Stomach (tissue), 19 donors: ENCODE data around the gene PPEF2. TPM values are rescaled to one million over a fixed set of nuclear protein-coding genes. Genes with fewer than 3 reads are reported as not detected.
A peak's percentile ranks its signal among the peaks of the same experiment; 100 is the strongest.

Experiments
- DNase-seq, 2 donors: peaks; one replicate each; pipeline versions ENCODE4 v3.0.0 to v3.0.0-alpha.2; 2013 to 2019
- H3K27ac ChIP-seq, 5 donors: fragments of 200-600 bp in 4 of 5; sonication (generic) in 4 of 5; one replicate each; pipeline ENCODE4 v1.5.1; 2013 to 2019; ENCODE audit warnings: mild to moderate bottlenecking in 1 of 5, moderate library complexity in 1 of 5
- H3K27me3 ChIP-seq, 3 donors: fragments of 200-600 bp; sonication (generic); one replicate each; pipeline ENCODE4 v1.5.1; 2017 to 2019; ENCODE audit warnings: mixed run types in 1 of 3
- H3K36me3 ChIP-seq, 4 donors: fragments of 200-600 bp; sonication (generic); 1 replicate in 3 of 4; 2 replicates in 1 of 4; pipeline ENCODE4 v1.5.1; 2016 to 2019
- H3K4me1 ChIP-seq, 4 donors: fragments of 200-600 bp; sonication (generic); one replicate each; pipeline ENCODE4 v1.5.1; 2016 to 2019
- H3K4me3 ChIP-seq, 4 donors: fragments of 200-600 bp; sonication (generic) in 3 of 4; one replicate each; pipeline ENCODE4 v1.5.1; 2016 to 2019; ENCODE audit warnings: mild to moderate bottlenecking in 1 of 4
- H3K9me3 ChIP-seq, 4 donors: fragments of 200-600 bp; sonication (generic); one replicate each; pipeline ENCODE4 v1.5.1; 2016 to 2019
- CTCF ChIP-seq, 7 experiments: fragments of 450-650 bp in 4 of 7; fragments of 200-600 bp in 3 of 7; sonication (generic) in 3 of 7; IDR thresholded peaks; one replicate each; pipeline ENCODE4 v1.5.1; 2016 to 2019; ENCODE audit warnings: antibody characterized with exemption in 7 of 7, control low read depth in 2 of 7, mild to moderate bottlenecking in 1 of 7
- EP300 ChIP-seq: sonication (generic); formaldehyde crosslinking; IDR thresholded peaks from one replicate; pipeline ENCODE4 v1.6.1; 2017; ENCODE audit warnings: antibody characterized with exemption
- POLR2A ChIP-seq, 4 donors: fragments of 450-650 bp; IDR thresholded peaks; one replicate each; pipeline ENCODE4 v1.6.1; 2016; ENCODE audit warnings: antibody characterized with exemption in 4 of 4, control low read depth in 2 of 4, mild to moderate bottlenecking in 1 of 4, moderate library complexity in 1 of 4
- POLR2AphosphoS5 ChIP-seq, 3 donors: sonication (generic); formaldehyde crosslinking; IDR thresholded peaks; one replicate each; pipeline ENCODE4 v1.6.1; 2016; ENCODE audit warnings: antibody characterized with exemption in 3 of 3
- WGBS, 5 donors: extraction: QIAGEN DNeasy Blood & Tissue Kit in 3 of 5; methylation state at CpG; one replicate each; pipeline versions ENCODE4 v1.1.5 to v1.1.7; 2013 to 2018; 5-methylcytosine and 5-hydroxymethylcytosine counted together
- intact Hi-C: fragments of 100-400 bp; cut with DNase I; formaldehyde crosslinking; loops from one replicate; pipeline ENCODE4 v1.15.1; 2023; ENCODE audit warnings: low total_unique reads
- long read RNA-seq, 10 donors: transcript quantifications; one replicate each; lab custom pipeline, GENCODE V29; 2026
- polyA plus RNA-seq, 3 donors: library from polyadenylated mRNA; stranded (reverse); fragments of 200-250 nt; gene quantifications; one replicate each; pipeline ENCODE4 v1.2.3, GENCODE V29; 2013
- total RNA-seq, 5 donors: library from RNA; depleted of rRNA; stranded (reverse); fragments of >200 nt; gene quantifications; one replicate each; pipeline versions ENCODE4 v1.1.0 to v1.2.3, GENCODE V29; 2014 to 2016
- donor health status: healthy with polysubstance abuse.
- donor health status: Bipolar disorder and iron deficiency.
- donor health status: healthy.

The PPEF2 gene
- total RNA-seq (not detected), polyA plus RNA-seq (not detected)
- long read RNA-seq, donor 1: 0 reads
- long read RNA-seq, donor 2: 0 reads
- long read RNA-seq, donor 3: 0 reads
- long read RNA-seq, donor 4: 0 reads
- long read RNA-seq, donor 5: 0 reads
- long read RNA-seq, donor 6: 0 reads
- long read RNA-seq, donor 7: 0 reads
- long read RNA-seq, donor 8: 0 reads
- long read RNA-seq, donor 9: 0 reads
- long read RNA-seq, donor 10: 0 reads

GRCh38 chr4:75902352-75902751 lies at the start of gene PPEF2:
TSS of gene PPEF2 (minus strand) at chr4:75902452. CDS start at chr4:75896325, 6,127 bp downstream.
- WGBS, 5 donors: 84 to 93% (median 87%) methylated on average over 5 of the region's 5 CpGs
- no peaks in the 10 kb centered on the region for H3K4me1 ChIP-seq
- intact Hi-C loops: no loop called here
- DNase-seq: no peak
- no peak within 1 kb of the TSS for H3K4me3 ChIP-seq
- H3K36me3 ChIP-seq: no peaks in the 10 kb centered on the region
- no peak for TF ChIP-seq EP300
- TF ChIP-seq CTCF (IDR thresholded peaks at IDR 0.05): no peak
- no peak for TF ChIP-seq POLR2A (IDR thresholded peaks at IDR 0.05)
- TF ChIP-seq POLR2AphosphoS5 (IDR thresholded peaks at IDR 0.05): no peak
- no peak within 1 kb of the TSS for H3K27ac ChIP-seq
- no peaks in the 10 kb centered on the region for H3K27me3 ChIP-seq
- no peaks in the 10 kb centered on the region for H3K9me3 ChIP-seq

- no peak for DNase-seq
- H3K4me1 ChIP-seq: no peaks in the 10 kb centered on the region
- no peaks in the 10 kb centered on the region for H3K9me3 ChIP-seq
- WGBS, 5 donors: 44 to 69% (median 50%) methylated on average over 3 of the region's 3 CpGs
- TF ChIP-seq POLR2A (IDR thresholded peaks at IDR 0.05) (no peak), EP300 (no peak), POLR2AphosphoS5 (IDR thresholded peaks at IDR 0.05) (no peak), CTCF (IDR thresholded peaks at IDR 0.05) (no peak)
- H3K27me3 ChIP-seq: no peaks in the 10 kb centered on the region
- H3K36me3 ChIP-seq: peaks cover 36 to 93% (median 90%) of the 10 kb centered on the region in 4 donors
- H3K27ac ChIP-seq: no peak overlapping the region
- no peak overlapping the region for H3K4me3 ChIP-seq
- intact Hi-C loops: no loop called here
Observed at GRCh38 chr4:75950213-75950815, 48.1 kb upstream of the PPEF2 start.

GRCh38 chr4:75948822-75949444 lies 46.7 kb upstream of the PPEF2 start:
- Histone ChIP-seq H3K36me3 (peaks cover 30 to 82% (median 76%) of the 10 kb centered on the region in 4 donors), H3K4me1 (no peaks in the 10 kb centered on the region), H3K4me3 (no peak overlapping the region), H3K27me3 (no peaks in the 10 kb centered on the region), H3K27ac (no peak overlapping the region), H3K9me3 (no peaks in the 10 kb centered on the region)
- no peak for DNase-seq
- WGBS, 5 donors: 66 to 82% (median 78%) methylated on average over 5 of the region's 5 CpGs
- no peak for TF ChIP-seq POLR2A (IDR thresholded peaks at IDR 0.05)
- no peak for TF ChIP-seq EP300
- TF ChIP-seq POLR2AphosphoS5 (IDR thresholded peaks at IDR 0.05): no peak
- TF ChIP-seq CTCF (IDR thresholded peaks at IDR 0.05): no peak
- intact Hi-C loops: no loop called here

- peak within 1 kb of the TSS; percentile 77 to 88 (median 82) for H3K27ac ChIP-seq
- peaks cover 1 to 8% (median 3%) of the 10 kb centered on the region in 4 donors for H3K36me3 ChIP-seq
- peak; percentile 87 to 89 for DNase-seq
- H3K9me3 ChIP-seq: no peaks in the 10 kb centered on the region
- intact Hi-C loops: no loop called here
- peak in 2 of 3 donors; percentile 37 to 57 for TF ChIP-seq POLR2AphosphoS5 (IDR thresholded peaks at IDR 0.05)
- no peak for TF ChIP-seq POLR2A (IDR thresholded peaks at IDR 0.05)
- TF ChIP-seq EP300: no peak
- TF ChIP-seq CTCF (IDR thresholded peaks at IDR 0.05): peak in 4 of 7 experiments; percentile 17 to 71 (median 46)
- H3K4me3 ChIP-seq: peak within 1 kb of the TSS; percentile 62 to 98 (median 80)
- no peaks in the 10 kb centered on the region for H3K27me3 ChIP-seq
- peaks cover 10 to 28% (median 20%) of the 10 kb centered on the region in 4 donors for H3K4me1 ChIP-seq
- WGBS, 5 donors: 0 to 1% (median 1%) methylated on average over 18 to 66 of the region's 66 CpGs
Observed at GRCh38 chr4:75940692-75941253, 38.5 kb upstream of the PPEF2 start, which contains the start of gene NAAA. TSS of gene NAAA (minus strand) at chr4:75941013. CDS start at chr4:75940949, 64 bp downstream.
